ENCODE data around the gene VEZF1.

Gene VEZF1

GRCh38 chr17:58001461-58002124, 13.5 kb upstream of the VEZF1 start:
- H3K4me2 ChIP-seq (ENCODE audit: low read length), result no peak overlapping the region
- WGBS (ENCODE audit: extremely low coverage, insufficient coverage, low lambda C conversion rate), result no CpG with 5 or more reads among the region's 1 CpG
- peaks cover 2% of the 10 kb centered on the region for H3K4me1 ChIP-seq (ENCODE audit: control insufficient read depth, low read depth, low read length)
- H3K56ac ChIP-seq (ENCODE audit: low read length), result no peak overlapping the region
- H3K79me2 ChIP-seq (ENCODE audit: control insufficient read depth, insufficient read depth, low read length), result peaks cover 31% of the 10 kb centered on the region
- no peaks in the 10 kb centered on the region for H3K79me1 ChIP-seq (ENCODE audit: low read length)
- no peak overlapping the region for H4K8ac ChIP-seq (ENCODE audit: low read depth, low read length)
- H4K5ac ChIP-seq (ENCODE audit: low read length), result no peak overlapping the region
- no peak overlapping the region for H3K4me3 ChIP-seq (ENCODE audit: low read length)
- no peak overlapping the region for H2BK15ac ChIP-seq (replicated peaks; ENCODE audit: low read depth)
- no peak overlapping the region for H3K18ac ChIP-seq (ENCODE audit: low read length)
- no peak overlapping the region for H2BK120ac ChIP-seq (ENCODE audit: low read depth, low read length)
- no peak for DNase-seq
- no peak overlapping the region for H3K27ac ChIP-seq (ENCODE audit: low read depth, low read length)
- no peak overlapping the region for H3K23ac ChIP-seq (ENCODE audit: low read length)
- peaks cover 8% of the 10 kb centered on the region for H3K36me3 ChIP-seq (ENCODE audit: control insufficient read depth, insufficient read depth, low read length)
- no peak overlapping the region for H3K4ac ChIP-seq (ENCODE audit: low read depth, low read length)
- H2AK5ac ChIP-seq (ENCODE audit: low read length), result no peak overlapping the region
- no peaks in the 10 kb centered on the region for H3K27me3 ChIP-seq (ENCODE audit: insufficient read depth, low read length, poor library complexity)
- H3K9ac ChIP-seq (ENCODE audit: low read length), result no peak overlapping the region
- H2BK5ac ChIP-seq (ENCODE audit: low read length), result no peak overlapping the region

DNA sequence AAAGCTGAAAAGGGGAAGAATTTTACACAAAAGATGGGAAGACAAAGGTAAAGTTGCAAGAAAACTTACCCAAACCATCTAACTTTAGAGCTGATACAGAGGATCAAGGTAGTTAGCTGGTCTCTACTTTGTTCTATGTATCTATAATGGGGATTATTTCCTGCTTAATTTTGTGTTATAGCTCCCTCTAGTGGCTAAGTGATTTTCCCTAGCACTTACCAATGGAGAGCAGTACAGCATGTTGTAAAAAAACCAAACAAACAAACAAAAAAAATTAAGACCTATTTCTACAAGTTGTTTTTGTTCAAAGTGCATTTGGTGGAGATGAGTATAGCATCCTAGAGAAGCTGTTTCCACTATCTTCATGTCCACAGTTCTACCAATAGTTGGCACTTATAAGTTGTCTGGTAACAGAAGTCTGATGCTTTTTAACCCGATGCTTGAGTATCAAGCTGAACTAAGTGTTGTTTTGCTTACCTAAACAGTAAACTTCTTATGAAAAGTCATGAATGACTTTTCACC, 11.5 kb upstream of the VEZF1 start:
- Histone ChIP-seq H3K4me1 (ENCODE audit: control insufficient read depth, low read depth, low read length) (peaks cover 2% of the 10 kb centered on the region), H3K79me2 (ENCODE audit: control insufficient read depth, insufficient read depth, low read length) (peaks cover 11% of the 10 kb centered on the region), H3K9ac (ENCODE audit: low read length) (no peak overlapping the region), H3K4me3 (ENCODE audit: low read length) (no peak overlapping the region), H2AK5ac (ENCODE audit: low read length) (no peak overlapping the region), H3K4ac (ENCODE audit: low read depth, low read length) (no peak overlapping the region), H4K8ac (ENCODE audit: low read depth, low read length) (no peak overlapping the region), H2BK5ac (ENCODE audit: low read length) (no peak overlapping the region), H3K36me3 (ENCODE audit: control insufficient read depth, insufficient read depth, low read length) (peaks cover 5% of the 10 kb centered on the region), H4K5ac (ENCODE audit: low read length) (no peak overlapping the region), H3K79me1 (ENCODE audit: low read length) (no peaks in the 10 kb centered on the region), H2BK120ac (ENCODE audit: low read depth, low read length) (no peak overlapping the region), H3K4me2 (ENCODE audit: low read length) (no peak overlapping the region), H3K18ac (ENCODE audit: low read length) (no peak overlapping the region), H3K23ac (ENCODE audit: low read length) (no peak overlapping the region), H3K27me3 (ENCODE audit: insufficient read depth, low read length, poor library complexity) (no peaks in the 10 kb centered on the region), H3K27ac (ENCODE audit: low read depth, low read length) (no peak overlapping the region), H3K56ac (ENCODE audit: low read length) (no peak overlapping the region), H2BK15ac (replicated peaks; ENCODE audit: low read depth) (no peak overlapping the region)
- WGBS (ENCODE audit: extremely low coverage, insufficient coverage, low lambda C conversion rate), result no CpG with 5 or more reads among the region's 1 CpG
- DNase-seq, result peak; percentile 76

DNA sequence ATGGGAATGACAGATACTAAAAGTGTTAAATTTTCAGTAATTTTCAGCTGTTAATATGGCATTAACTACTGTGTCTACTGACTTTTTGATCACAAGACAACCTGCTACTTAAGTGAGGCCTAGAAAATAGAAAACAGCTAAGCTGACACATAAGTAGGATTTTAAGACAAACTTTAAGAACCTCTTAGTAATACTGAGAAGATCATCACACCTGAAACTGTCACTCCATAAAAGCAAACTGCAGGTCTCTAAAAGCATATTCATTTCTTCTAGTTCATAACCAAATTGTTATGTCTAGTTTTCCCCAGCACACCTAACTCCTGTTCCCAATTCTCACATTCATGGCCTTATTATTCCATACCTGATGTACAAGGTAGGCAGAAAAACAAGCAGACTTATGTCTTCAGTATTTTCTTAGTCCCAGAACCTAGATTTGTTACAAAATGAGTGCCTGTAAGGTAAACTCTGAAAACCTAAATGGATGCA, 11.0 kb upstream of the VEZF1 start:
- Histone ChIP-seq H2BK5ac (ENCODE audit: low read length) (no peak overlapping the region), H2BK120ac (ENCODE audit: low read depth, low read length) (no peak overlapping the region), H3K9ac (ENCODE audit: low read length) (no peak overlapping the region), H3K36me3 (ENCODE audit: control insufficient read depth, insufficient read depth, low read length) (peaks cover 3% of the 10 kb centered on the region), H3K27ac (ENCODE audit: low read depth, low read length) (no peak overlapping the region), H3K4me1 (ENCODE audit: control insufficient read depth, low read depth, low read length) (no peaks in the 10 kb centered on the region), H3K4me2 (ENCODE audit: low read length) (no peak overlapping the region), H4K8ac (ENCODE audit: low read depth, low read length) (no peak overlapping the region), H3K18ac (ENCODE audit: low read length) (no peak overlapping the region), H2BK15ac (replicated peaks; ENCODE audit: low read depth) (no peak overlapping the region), H2AK5ac (ENCODE audit: low read length) (no peak overlapping the region), H3K56ac (ENCODE audit: low read length) (no peak overlapping the region), H3K4me3 (ENCODE audit: low read length) (no peak overlapping the region), H3K4ac (ENCODE audit: low read depth, low read length) (no peak overlapping the region), H4K5ac (ENCODE audit: low read length) (no peak overlapping the region), H3K79me1 (ENCODE audit: low read length) (no peaks in the 10 kb centered on the region), H3K23ac (ENCODE audit: low read length) (no peak overlapping the region), H3K27me3 (ENCODE audit: insufficient read depth, low read length, poor library complexity) (no peaks in the 10 kb centered on the region), H3K79me2 (ENCODE audit: control insufficient read depth, insufficient read depth, low read length) (peaks cover 6% of the 10 kb centered on the region)
- no peak for DNase-seq

DNA sequence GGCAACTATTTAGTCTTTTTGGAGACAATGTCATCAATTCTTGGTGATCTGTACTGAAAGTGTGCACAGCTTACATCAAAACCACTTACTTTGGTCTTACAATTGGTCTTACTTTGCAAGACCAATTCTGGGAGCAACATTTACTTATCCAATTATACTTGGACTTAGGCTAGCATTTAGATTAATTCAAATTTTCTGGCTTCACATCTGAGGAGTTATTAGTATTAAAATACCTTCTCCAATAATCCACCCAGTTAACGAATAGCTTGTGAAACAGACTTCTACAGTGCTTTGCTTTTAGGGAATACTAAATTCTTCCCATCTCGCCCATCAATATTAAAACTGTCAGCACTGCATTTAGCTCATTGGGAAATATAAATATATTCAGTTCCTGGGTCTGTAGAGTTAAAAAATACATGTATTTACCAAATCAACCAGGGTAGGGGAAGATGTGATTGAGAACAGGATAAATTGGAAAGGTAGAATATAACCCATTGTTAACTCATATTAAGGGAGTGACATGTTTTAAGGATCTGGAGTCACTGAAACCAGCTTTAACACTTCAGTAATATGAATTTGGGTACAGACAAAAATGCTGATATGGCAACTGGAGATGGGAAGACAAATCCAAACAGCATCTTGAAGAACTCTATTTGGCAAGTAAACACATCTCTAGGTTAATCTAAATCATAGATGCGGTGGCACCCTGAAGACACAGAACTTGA, 9.2 kb upstream of the VEZF1 start:
- Histone ChIP-seq H3K79me1 (ENCODE audit: low read length) (no peaks in the 10 kb centered on the region), H3K4ac (ENCODE audit: low read depth, low read length) (no peak overlapping the region), H3K4me1 (ENCODE audit: control insufficient read depth, low read depth, low read length) (no peaks in the 10 kb centered on the region), H3K79me2 (ENCODE audit: control insufficient read depth, insufficient read depth, low read length) (no peaks in the 10 kb centered on the region), H3K4me3 (ENCODE audit: low read length) (no peak overlapping the region), H4K5ac (ENCODE audit: low read length) (peak overlapping the region; percentile 13), H3K23ac (ENCODE audit: low read length) (no peak overlapping the region), H3K36me3 (ENCODE audit: control insufficient read depth, insufficient read depth, low read length) (peaks cover 3% of the 10 kb centered on the region), H3K56ac (ENCODE audit: low read length) (no peak overlapping the region), H2BK15ac (replicated peaks; ENCODE audit: low read depth) (no peak overlapping the region), H4K8ac (ENCODE audit: low read depth, low read length) (no peak overlapping the region), H2BK120ac (ENCODE audit: low read depth, low read length) (no peak overlapping the region), H3K18ac (ENCODE audit: low read length) (no peak overlapping the region), H2AK5ac (ENCODE audit: low read length) (no peak overlapping the region), H3K9ac (ENCODE audit: low read length) (no peak overlapping the region), H3K27me3 (ENCODE audit: insufficient read depth, low read length, poor library complexity) (no peaks in the 10 kb centered on the region), H3K27ac (ENCODE audit: low read depth, low read length) (no peak overlapping the region), H3K4me2 (ENCODE audit: low read length) (no peak overlapping the region), H2BK5ac (ENCODE audit: low read length) (no peak overlapping the region)
- no CpG with 5 or more reads among the region's 3 CpGs for WGBS (ENCODE audit: extremely low coverage, insufficient coverage, low lambda C conversion rate)
- no peak for DNase-seq

GRCh38 chr17:57995076-57995956, 7.3 kb upstream of the VEZF1 start:
- peaks cover 3% of the 10 kb centered on the region for H3K36me3 ChIP-seq (ENCODE audit: control insufficient read depth, insufficient read depth, low read length)
- H3K79me2 ChIP-seq (ENCODE audit: control insufficient read depth, insufficient read depth, low read length), result no peaks in the 10 kb centered on the region
- H3K4me2 ChIP-seq (ENCODE audit: low read length), result no peak overlapping the region
- H4K5ac ChIP-seq (ENCODE audit: low read length), result no peak overlapping the region
- peak; percentile 91 for DNase-seq
- no CpG with 5 or more reads among the region's 4 CpGs for WGBS (ENCODE audit: extremely low coverage, insufficient coverage, low lambda C conversion rate)
- H3K79me1 ChIP-seq (ENCODE audit: low read length), result no peaks in the 10 kb centered on the region
- no peak overlapping the region for H3K9ac ChIP-seq (ENCODE audit: low read length)
- H2BK15ac ChIP-seq (replicated peaks; ENCODE audit: low read depth), result no peak overlapping the region
- no peak overlapping the region for H4K8ac ChIP-seq (ENCODE audit: low read depth, low read length)
- H3K4ac ChIP-seq (ENCODE audit: low read depth, low read length), result no peak overlapping the region
- H3K4me3 ChIP-seq (ENCODE audit: low read length), result no peak overlapping the region
- H3K27ac ChIP-seq (ENCODE audit: low read depth, low read length), result no peak overlapping the region
- no peak overlapping the region for H3K23ac ChIP-seq (ENCODE audit: low read length)
- H3K27me3 ChIP-seq (ENCODE audit: insufficient read depth, low read length, poor library complexity), result no peaks in the 10 kb centered on the region
- H3K56ac ChIP-seq (ENCODE audit: low read length), result no peak overlapping the region
- no peak overlapping the region for H2AK5ac ChIP-seq (ENCODE audit: low read length)
- no peak overlapping the region for H3K18ac ChIP-seq (ENCODE audit: low read length)
- H2BK120ac ChIP-seq (ENCODE audit: low read depth, low read length), result no peak overlapping the region
- no peak overlapping the region for H2BK5ac ChIP-seq (ENCODE audit: low read length)
- H3K4me1 ChIP-seq (ENCODE audit: control insufficient read depth, low read depth, low read length), result no peaks in the 10 kb centered on the region

Measured in mesendoderm (in vitro differentiated cells).